GM10266 (cell line): ENCODE data around the gene ALDH1A2.

ENCODE experiments used
- DNase-seq: peaks from one replicate; pipeline ENCODE4 v3.0.0; 2012; ENCODE audit errors: extremely low spot score
- CTCF ChIP-seq: IDR thresholded peaks from 2 replicates; pipeline ENCODE4 v1.5.1; 2012; ENCODE audit warnings: mild to moderate bottlenecking, low read depth; ENCODE audit not compliant: control insufficient read depth, insufficient read depth; ENCODE audit errors: missing control alignments

ALDH1A2 gene

GRCh38 chr15:57917998-57918397 lies 147.5 kb downstream of the ALDH1A2 start:
- TF ChIP-seq CTCF, result no peak
- DNase-seq, result no peak

GRCh38 chr15:57916695-57917094 lies 148.8 kb downstream of the ALDH1A2 start:
- no peak for DNase-seq
- no peak for TF ChIP-seq CTCF

GRCh38 chr15:57915827-57916531 lies 149.5 kb downstream of the ALDH1A2 start:
- DNase-seq, result no peak
- no peak for TF ChIP-seq CTCF

GRCh38 chr15:57914350-57915055 lies 151.0 kb downstream of the ALDH1A2 start:
- no peak for DNase-seq
- no peak for TF ChIP-seq CTCF

- no peak for DNase-seq
- no peak for TF ChIP-seq CTCF
Measured at GRCh38 chr15:57911247-57911646, 154.3 kb downstream of the ALDH1A2 start.

- no peak for TF ChIP-seq CTCF
- DNase-seq, result no peak
Measured at GRCh38 chr15:57910672-57911071, 154.8 kb downstream of the ALDH1A2 start.

- no peak for TF ChIP-seq CTCF
Measured at GRCh38 chr15:57909388-57909787, 156.1 kb downstream of the ALDH1A2 start.

More at GRCh38 chr15:57909388-57909787, 156.1 kb downstream of the ALDH1A2 start:
- DNase-seq, result no peak
